Thymus (tissue), 11 donors: ENCODE results near the gene MAPK12. TPM values are rescaled to one million over a fixed set of nuclear protein-coding genes. Genes with fewer than 3 reads are reported as not detected.
A peak's percentile ranks its signal among the peaks of the same experiment; 100 is the strongest.

Experiments used
- DNase-seq, 9 donors: peaks; one replicate each; pipeline ENCODE4 v3.0.0-alpha.2; 2013; ENCODE audit warnings: low spot score in 9 of 9, low read depth in 6 of 9, missing footprints in 1 of 9
- H3K27ac ChIP-seq, 2 donors: one replicate each; pipeline ENCODE4 v1.5.1; 2013; ENCODE audit warnings: control low read depth in 1 of 2, low read depth in 1 of 2, low read length in 1 of 2, mild to moderate bottlenecking in 1 of 2, moderate library complexity in 1 of 2
- H3K27me3 ChIP-seq, 2 donors: one replicate each; pipeline ENCODE4 v1.5.1; 2013; ENCODE audit warnings: low read length in 1 of 2; ENCODE audit not compliant: control insufficient read depth in 2 of 2, insufficient read depth in 1 of 2
- H3K36me3 ChIP-seq, 2 donors: one replicate each; pipeline ENCODE4 v1.5.1; 2013; ENCODE audit warnings: low read length in 1 of 2, mild to moderate bottlenecking in 1 of 2, moderate library complexity in 1 of 2; ENCODE audit not compliant: control insufficient read depth in 2 of 2, insufficient read depth in 2 of 2
- H3K4me1 ChIP-seq, 2 donors: one replicate each; pipeline ENCODE4 v1.5.1; 2013; ENCODE audit warnings: low read length in 2 of 2; ENCODE audit not compliant: control insufficient read depth in 2 of 2, insufficient read depth in 2 of 2
- H3K4me3 ChIP-seq, 2 donors: one replicate each; pipeline ENCODE4 v1.5.1; 2013; ENCODE audit warnings: low read length in 2 of 2, control low read depth in 1 of 2, mild to moderate bottlenecking in 1 of 2
- H3K9me3 ChIP-seq, 2 donors: one replicate each; pipeline ENCODE4 v1.5.1; 2013; ENCODE audit warnings: low read length in 1 of 2, mild to moderate bottlenecking in 1 of 2; ENCODE audit not compliant: control insufficient read depth in 2 of 2, insufficient read depth in 1 of 2
- WGBS: extraction: QIAGEN DNeasy Blood & Tissue Kit; methylation state at CpG from one replicate; pipeline ENCODE4 v1.1.7; 2013; 5-methylcytosine and 5-hydroxymethylcytosine counted together
- polyA plus RNA-seq: library from polyadenylated mRNA; stranded (reverse); fragments of 200-250 nt; gene quantifications from one replicate; pipeline ENCODE4 v1.2.3, GENCODE V29; 2013
- total RNA-seq: library from RNA; stranded (reverse); fragments of 120-200 nt; gene quantifications from one replicate; pipeline ENCODE4 v1.2.4, GENCODE V29; 2013
- donor health status: healthy.

MAPK12 gene
- total and polyA plus RNA-seq, 2 donors: 2.2 to 8.2 TPM

DNA sequence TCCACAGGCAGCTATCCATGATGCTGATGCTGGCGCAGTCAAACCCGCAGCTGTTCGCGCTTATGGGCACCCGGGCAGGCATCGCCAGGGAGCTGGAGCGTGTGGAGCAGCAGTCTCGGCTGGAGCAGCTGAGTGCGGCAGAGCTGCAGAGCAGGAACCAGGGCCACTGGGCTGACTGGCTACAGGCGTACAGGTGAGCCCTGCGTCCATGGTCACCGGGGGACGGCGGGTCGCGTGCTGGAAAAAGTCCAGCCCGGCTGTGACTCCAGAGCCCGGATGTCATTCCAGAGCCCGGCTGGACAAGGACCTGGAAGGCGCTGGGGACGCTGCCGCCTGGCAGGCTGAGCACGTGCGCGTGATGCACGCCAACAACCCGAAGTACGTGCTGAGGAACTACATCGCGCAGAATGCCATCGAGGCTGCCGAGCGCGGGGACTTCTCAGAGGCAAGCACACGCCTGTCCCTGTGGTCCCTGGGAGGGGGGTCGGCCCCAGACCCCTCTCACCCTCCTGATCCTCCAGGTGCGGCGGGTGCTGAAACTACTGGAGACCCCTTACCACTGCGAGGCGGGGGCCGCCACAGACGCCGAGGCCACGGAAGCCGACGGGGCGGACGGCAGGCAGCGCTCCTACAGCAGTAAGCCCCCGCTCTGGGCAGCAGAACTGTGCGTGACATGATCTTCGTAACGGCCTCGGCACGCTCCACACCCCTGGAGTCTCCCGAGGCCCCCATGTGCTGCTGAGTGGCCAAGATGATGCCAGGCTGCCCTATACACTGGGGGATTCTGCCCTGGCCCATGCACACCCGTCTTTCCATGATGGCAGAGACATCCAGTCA lies 44.6 kb downstream of the MAPK12 start:
- H3K36me3 ChIP-seq: peaks cover 86 to 88% of the 10 kb centered on the region in 2 donors
- DNase-seq: no peak

DNA sequence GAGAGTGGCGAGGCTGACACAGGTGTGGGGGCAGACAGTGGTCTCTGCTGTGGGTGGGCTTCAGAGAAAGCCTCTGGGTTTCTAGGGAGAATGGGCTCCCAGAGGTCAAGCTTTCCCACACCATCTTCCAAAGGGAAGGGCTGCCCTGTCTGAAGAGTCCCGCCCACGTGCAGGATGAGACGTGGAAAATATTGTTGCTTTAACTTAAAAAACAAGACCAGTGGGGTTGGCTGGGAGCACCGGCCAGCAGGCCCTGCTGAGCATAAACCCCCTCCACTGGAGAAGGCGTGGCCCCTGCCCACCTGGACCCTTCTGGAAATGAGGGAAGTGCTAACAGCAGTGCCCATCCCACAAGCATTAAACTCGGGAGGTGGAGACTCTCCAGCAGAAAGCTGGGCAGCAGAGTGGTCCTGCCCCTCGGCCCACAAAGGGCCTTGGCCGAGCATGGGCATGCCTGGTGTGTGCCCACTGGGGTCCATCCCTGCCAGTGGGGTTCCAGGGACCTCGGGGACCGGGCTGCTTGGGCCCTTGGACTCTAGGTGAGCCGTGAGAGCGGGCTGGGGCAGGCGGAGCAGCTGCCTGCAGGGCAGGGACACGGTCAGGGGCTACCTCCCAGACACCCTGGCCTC lies 45.3 kb downstream of the MAPK12 start:
- Histone ChIP-seq H3K4me3 (no peak overlapping the region), H3K27me3 (no peaks in the 10 kb centered on the region), H3K27ac (no peak overlapping the region), H3K36me3 (peaks cover 80 to 82% of the 10 kb centered on the region in 2 donors), H3K4me1 (no peaks in the 10 kb centered on the region), H3K9me3 (peaks cover 1 to 2% of the 10 kb centered on the region in 2 donors)
- DNase-seq: no peak
- WGBS: 96% methylated on average over 15 of the region's 15 CpGs

More for the DNA sequence above, 44.6 kb downstream of the MAPK12 start:
- H3K9me3 ChIP-seq: peaks cover 1 to 2% of the 10 kb centered on the region in 2 donors
- WGBS: 96% methylated on average over 57 of the region's 57 CpGs
- no peak overlapping the region for H3K4me3 ChIP-seq
- no peak overlapping the region for H3K27ac ChIP-seq
- H3K27me3 ChIP-seq: no peaks in the 10 kb centered on the region
- H3K4me1 ChIP-seq: no peaks in the 10 kb centered on the region

DNA sequence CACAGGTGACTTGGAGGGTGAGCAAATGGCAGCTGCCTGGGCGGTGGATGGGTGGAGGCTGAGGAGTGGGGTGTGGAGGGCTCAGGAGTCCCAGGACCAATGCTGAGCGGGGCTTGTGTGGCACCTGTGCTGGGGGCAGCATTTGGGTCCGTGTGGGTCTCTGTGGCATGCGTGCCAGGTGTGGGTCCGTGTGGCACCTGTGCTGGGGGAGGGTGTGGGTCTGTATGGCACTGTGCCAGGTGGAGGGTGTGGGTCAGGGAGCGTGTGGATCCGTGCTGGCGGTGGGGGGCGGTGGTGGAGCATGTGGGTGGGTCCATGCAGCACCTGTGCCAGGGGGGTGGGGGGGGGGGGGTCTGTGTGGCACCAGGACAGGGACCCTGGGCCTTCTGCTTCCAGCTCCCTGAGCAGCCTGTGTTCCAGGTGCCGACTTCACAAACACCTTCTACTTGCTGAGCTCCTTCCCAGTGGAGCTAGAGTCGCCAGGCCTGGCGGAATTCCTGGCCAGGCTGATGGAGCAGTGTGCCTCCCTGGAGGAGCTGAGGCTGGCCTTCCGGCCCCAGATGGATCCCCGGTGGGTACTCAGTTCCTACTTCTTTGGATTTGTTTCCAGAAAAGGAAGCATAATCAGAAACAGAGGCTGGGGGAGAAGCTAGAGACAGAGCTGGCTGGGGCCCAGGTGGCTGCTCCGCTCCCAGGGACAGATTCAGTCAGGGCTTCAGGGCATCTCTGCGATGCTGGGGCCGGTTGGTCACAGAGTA lies 46.0 kb downstream of the MAPK12 start:
- WGBS: 92% methylated on average over 17 of the region's 17 CpGs
- Histone ChIP-seq H3K36me3 (peaks cover 80 to 82% of the 10 kb centered on the region in 2 donors), H3K27ac (no peak overlapping the region), H3K9me3 (peaks cover 1 to 2% of the 10 kb centered on the region in 2 donors), H3K4me1 (no peaks in the 10 kb centered on the region), H3K4me3 (no peak overlapping the region), H3K27me3 (no peaks in the 10 kb centered on the region)
- DNase-seq: no peak

DNA sequence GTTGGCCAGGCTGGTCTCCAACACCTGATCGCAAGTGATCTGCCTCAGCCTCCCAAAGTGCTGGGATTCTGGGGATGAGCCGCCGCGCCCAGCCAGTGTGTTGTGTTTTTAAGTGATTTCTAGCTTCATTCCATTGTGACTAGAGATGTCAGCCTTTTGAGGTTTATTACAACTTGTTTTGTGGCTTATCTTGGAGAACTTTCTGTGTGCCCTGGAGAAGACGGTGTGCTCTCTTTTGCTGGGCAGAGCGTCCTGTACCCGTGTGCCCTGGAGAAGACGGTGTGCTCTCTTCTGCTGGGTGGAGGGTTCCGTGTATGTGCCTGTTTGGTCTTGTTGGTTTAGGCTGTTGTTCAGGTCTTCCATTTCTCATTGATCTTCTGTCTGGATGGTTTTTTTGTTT lies 48.2 kb downstream of the MAPK12 start:
- Histone ChIP-seq H3K4me3 (no peak overlapping the region), H3K4me1 (no peaks in the 10 kb centered on the region), H3K27ac (no peak overlapping the region), H3K36me3 (peaks cover 78 to 79% of the 10 kb centered on the region in 2 donors), H3K27me3 (no peaks in the 10 kb centered on the region), H3K9me3 (peaks cover 1 to 2% of the 10 kb centered on the region in 2 donors)
- 99% methylated on average over 9 of the region's 9 CpGs for WGBS
- no peak for DNase-seq

DNA sequence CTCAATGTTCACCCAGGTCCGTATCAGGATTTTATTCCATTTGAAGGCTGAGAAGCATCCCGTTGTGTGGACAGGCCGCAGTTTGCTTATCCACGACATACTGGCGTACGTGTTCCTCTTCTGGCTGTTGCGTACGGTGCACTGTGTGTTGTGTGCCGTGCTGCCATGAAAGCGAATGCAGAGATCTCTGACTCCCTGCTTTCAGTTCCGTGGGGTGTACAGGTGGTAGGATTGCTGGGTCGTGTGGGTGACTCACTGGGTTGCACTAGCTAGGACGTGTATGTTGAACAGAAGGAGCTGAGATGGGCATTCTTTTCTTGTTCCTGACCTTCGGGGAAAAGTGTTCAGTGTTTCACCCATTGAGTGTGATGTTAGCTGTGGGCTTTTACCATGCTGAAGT lies 50.3 kb downstream of the MAPK12 start:
- H3K27me3 ChIP-seq: no peaks in the 10 kb centered on the region
- no peak overlapping the region for H3K27ac ChIP-seq
- peaks cover 74 to 77% of the 10 kb centered on the region in 2 donors for H3K36me3 ChIP-seq
- no peak overlapping the region for H3K4me3 ChIP-seq
- H3K9me3 ChIP-seq: peaks cover 2% of the 10 kb centered on the region in 2 donors
- no peaks in the 10 kb centered on the region for H3K4me1 ChIP-seq
- no peak for DNase-seq
- WGBS: 97% methylated on average over 14 of the region's 14 CpGs

DNA sequence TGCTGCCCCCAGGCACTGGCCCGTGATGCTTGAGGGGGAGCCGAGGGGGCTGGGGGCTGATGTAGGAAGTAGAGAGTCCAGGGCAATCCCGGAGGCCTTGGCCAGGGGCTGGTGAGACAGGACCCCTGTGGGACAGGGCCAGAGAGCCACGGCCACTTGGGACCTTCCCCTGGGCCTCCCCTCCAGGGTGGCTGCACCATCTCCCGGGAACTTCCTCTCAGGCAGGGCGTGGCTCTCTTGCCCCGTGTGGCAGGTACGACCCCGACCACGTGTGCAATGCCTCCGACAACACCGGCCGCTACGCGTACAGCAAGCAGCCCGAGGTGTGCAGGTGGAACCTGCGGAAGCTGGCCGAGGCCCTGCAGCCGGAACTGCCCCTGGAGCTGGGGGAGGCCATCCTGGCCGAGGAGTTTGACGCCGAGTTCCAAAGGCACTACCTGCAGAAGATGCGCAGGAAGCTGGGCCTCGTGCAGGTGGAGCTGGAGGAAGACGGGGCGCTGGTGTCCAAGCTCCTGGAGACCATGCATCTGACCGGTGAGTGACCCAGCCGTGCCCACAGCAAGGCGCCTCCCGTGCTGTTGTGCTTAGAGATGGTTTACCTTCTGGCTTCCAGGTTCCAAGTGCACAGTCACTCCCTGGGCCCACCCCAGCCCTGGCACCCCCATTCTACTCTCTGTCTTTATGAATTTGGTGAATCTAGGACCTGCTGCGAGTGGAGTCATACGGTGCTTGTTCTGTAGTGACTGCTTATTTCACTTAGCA lies 50.9 kb downstream of the MAPK12 start:
- no peak for DNase-seq
- WGBS: 94% methylated on average over 32 of the region's 32 CpGs
- H3K4me1 ChIP-seq: no peaks in the 10 kb centered on the region
- no peaks in the 10 kb centered on the region for H3K27me3 ChIP-seq
- H3K4me3 ChIP-seq: no peak overlapping the region
- peaks cover 73 to 75% of the 10 kb centered on the region in 2 donors for H3K36me3 ChIP-seq
- peaks cover 2% of the 10 kb centered on the region in 2 donors for H3K9me3 ChIP-seq
- H3K27ac ChIP-seq: no peak overlapping the region

DNA sequence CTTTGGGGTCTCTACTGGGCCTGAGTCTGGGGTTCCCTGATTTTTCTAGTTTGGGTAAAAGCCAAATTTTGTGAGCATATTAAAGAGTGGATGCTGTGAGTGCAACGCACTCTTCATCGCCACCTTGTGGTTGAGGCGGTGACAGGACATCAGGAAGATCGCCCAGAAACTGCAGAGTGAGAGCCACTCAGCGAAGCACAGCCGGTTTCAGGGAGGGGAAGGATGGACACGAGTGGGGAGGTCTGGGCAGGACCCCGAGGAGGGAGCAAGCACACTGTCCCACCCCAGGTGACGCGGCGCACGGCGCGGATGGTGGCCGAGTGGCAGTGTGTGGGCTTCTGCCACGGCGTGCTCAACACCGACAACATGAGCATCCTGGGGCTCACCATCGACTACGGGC lies 51.6 kb downstream of the MAPK12 start:
- Histone ChIP-seq H3K9me3 (peaks cover 0 to 2% of the 10 kb centered on the region in 2 donors), H3K36me3 (peaks cover 67 to 69% of the 10 kb centered on the region in 2 donors), H3K27ac (no peak overlapping the region), H3K4me1 (no peaks in the 10 kb centered on the region), H3K4me3 (no peak overlapping the region), H3K27me3 (no peaks in the 10 kb centered on the region)
- peak in 7 of 9 donors; percentile 40 to 81 (median 62) for DNase-seq
- WGBS: 75% methylated on average over 20 of the region's 20 CpGs

DNA sequence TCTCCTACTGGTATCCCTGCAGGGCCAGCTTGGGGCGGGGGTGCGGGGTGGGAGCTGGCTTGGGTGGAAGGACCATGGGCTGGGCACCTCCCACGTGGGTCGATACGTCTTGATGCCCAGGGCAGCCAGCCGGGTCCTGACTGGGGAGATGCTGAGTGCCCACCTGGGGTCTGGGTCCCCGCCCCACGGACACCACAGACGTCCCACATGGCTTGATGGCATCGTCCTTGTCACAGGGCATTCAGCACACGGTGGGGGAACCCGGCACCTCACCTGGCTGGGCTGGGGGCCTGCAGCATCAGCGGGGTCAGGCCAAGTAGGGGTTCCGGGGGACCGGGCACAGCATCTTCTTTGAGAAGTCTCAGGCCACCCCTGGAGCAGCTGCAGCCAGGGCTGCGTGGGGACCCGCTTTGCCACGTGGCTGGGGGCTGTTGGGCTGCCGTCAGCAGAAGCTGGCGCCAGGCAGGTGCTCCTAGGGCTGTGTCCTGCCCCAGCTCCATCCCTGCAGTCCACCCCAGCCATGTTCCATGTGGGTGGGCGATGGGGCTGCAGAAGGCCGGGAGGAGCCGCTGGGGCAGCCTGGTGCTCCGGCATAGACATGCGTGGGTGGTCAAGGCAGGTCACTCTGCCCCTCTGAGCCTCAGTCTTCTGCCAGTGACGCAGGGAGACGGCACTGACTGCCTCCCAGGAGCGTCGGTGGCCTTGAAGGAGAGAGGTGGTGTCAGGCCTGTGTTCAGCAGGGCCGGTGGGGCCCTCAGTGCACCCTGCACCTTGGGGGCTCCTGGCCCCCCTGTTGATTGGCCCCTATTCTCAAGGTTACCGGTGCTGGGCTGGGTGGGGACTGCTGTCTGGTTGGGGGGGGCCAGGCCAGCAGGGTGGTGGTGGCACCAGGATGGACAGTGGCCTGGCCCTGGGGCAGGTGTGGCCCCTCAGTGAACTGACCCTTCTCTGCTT lies 52.3 kb downstream of the MAPK12 start:
- peaks cover 65% of the 10 kb centered on the region in 2 donors for H3K36me3 ChIP-seq

More for the DNA sequence above, 52.3 kb downstream of the MAPK12 start:
- Histone ChIP-seq H3K27ac (no peak overlapping the region), H3K27me3 (no peaks in the 10 kb centered on the region), H3K9me3 (peaks cover 0 to 2% of the 10 kb centered on the region in 2 donors), H3K4me3 (no peak overlapping the region), H3K4me1 (no peaks in the 10 kb centered on the region)
- no peak for DNase-seq
- 96% methylated on average over 31 of the region's 31 CpGs for WGBS
